Ovary (tissue), 9 donors: ENCODE results near the gene TMEM214. TPM values are rescaled to one million over a fixed set of nuclear protein-coding genes. Genes with fewer than 3 reads are reported as not detected.

Source experiments
- DNase-seq, 5 donors: peaks; one replicate each; pipeline ENCODE4 v3.0.0-alpha.2; 2019 to 2020
- H3K27ac ChIP-seq, 2 donors: fragments of 200-600 bp; one replicate each; pipeline versions ENCODE4 v1.5.1 to v1.8.0; 2019 to 2022
- H3K27me3 ChIP-seq: fragments of 200-600 bp; one replicate; pipeline ENCODE4 v1.8.0; 2022
- H3K36me3 ChIP-seq: fragments of 200-600 bp; sonication (generic); one replicate; pipeline ENCODE4 v1.5.1; 2019
- H3K4me1 ChIP-seq: one replicate; pipeline ENCODE4 v1.8.1; 2013; ENCODE audit warnings: mild to moderate bottlenecking, moderate library complexity; ENCODE audit not compliant: insufficient read depth
- H3K4me3 ChIP-seq: fragments of 200-600 bp; sonication (generic); one replicate; pipeline ENCODE4 v1.5.1; 2017
- H3K9me3 ChIP-seq, 2 donors: fragments of 200-600 bp in 1 of 2; sonication (generic) in 1 of 2; one replicate each; pipeline versions ENCODE4 v1.5.1 to v1.8.1; 2013 to 2019; ENCODE audit warnings: mild to moderate bottlenecking in 1 of 2, moderate library complexity in 1 of 2
- EP300 ChIP-seq: sonication (generic); formaldehyde crosslinking; IDR thresholded peaks from one replicate; pipeline ENCODE4 v1.6.1; 2017; ENCODE audit warnings: antibody characterized with exemption
- POLR2A ChIP-seq: fragments of 450-650 bp; IDR thresholded peaks from one replicate; pipeline ENCODE4 v1.6.1; 2017; ENCODE audit warnings: antibody characterized with exemption, mild to moderate bottlenecking, moderate library complexity
- WGBS, 3 donors: extraction: QIAGEN DNeasy Blood & Tissue Kit in 1 of 3; methylation state at CpG; one replicate each; pipeline versions ENCODE4 v1.1.5 to v1.1.7; 2013 to 2017; 5-methylcytosine and 5-hydroxymethylcytosine counted together
- intact Hi-C, 4 donors: fragments of 100-400 bp; cut with DNase I; formaldehyde crosslinking; loops; one replicate each; pipeline versions ENCODE4 v1.11.0 to v1.15.1; 2022 to 2023
- polyA plus RNA-seq, 2 donors: library from polyadenylated mRNA; stranded (reverse); fragments of 200-250 nt in 1 of 2; fragments of 350-450 nt in 1 of 2; fragmentation: Illumina TruSeq in 1 of 2; extraction: RNeasy Lipid Tissue Mini Kit (QIAGEN cat#74804) in 1 of 2; gene quantifications; one replicate each; pipeline ENCODE4 v1.2.3, GENCODE V29; 2013 to 2014
- total RNA-seq, 7 donors: library from RNA; depleted of rRNA in 2 of 7; stranded (reverse); fragments of >200 nt in 2 of 7; fragmentation: NEBNext Ultra II Directional in 3 of 7; extraction: Animal tissue kit (Norgen Biotek cat#: 25700) in 3 of 7; gene quantifications; one replicate each; pipeline versions ENCODE4 v1.1.0 to v1.2.4, GENCODE V29; 2016 to 2023
- TF ChIP-seq, protein P1 (sequence below), 3 donors: fragments of 450-650 bp in 2 of 3; fragments of 200-600 bp in 1 of 3; IDR thresholded peaks; one replicate each; pipeline versions ENCODE4 v1.5.1 to v1.8.0; 2016 to 2022; ENCODE audit warnings: antibody characterized with exemption in 3 of 3, mild to moderate bottlenecking in 1 of 3
- donor health status: DM: no; HTN: no; CAD: no; lungs with moderate emphysema.
- donor health status: DM: no; HTN: no; CAD: no.
- donor health status: Bipolar disorder and iron deficiency.
- donor health status: DM: yes; HTN: yes; CAD: no.
- donor health status: DM: no; HTN: no; CAD: no.
- donor health status: DM: yes; HTN: yes; CAD: no.

TMEM214 gene
- total and polyA plus RNA-seq, 9 donors, result 26.5 to 101 (median 67.1) TPM

DNA sequence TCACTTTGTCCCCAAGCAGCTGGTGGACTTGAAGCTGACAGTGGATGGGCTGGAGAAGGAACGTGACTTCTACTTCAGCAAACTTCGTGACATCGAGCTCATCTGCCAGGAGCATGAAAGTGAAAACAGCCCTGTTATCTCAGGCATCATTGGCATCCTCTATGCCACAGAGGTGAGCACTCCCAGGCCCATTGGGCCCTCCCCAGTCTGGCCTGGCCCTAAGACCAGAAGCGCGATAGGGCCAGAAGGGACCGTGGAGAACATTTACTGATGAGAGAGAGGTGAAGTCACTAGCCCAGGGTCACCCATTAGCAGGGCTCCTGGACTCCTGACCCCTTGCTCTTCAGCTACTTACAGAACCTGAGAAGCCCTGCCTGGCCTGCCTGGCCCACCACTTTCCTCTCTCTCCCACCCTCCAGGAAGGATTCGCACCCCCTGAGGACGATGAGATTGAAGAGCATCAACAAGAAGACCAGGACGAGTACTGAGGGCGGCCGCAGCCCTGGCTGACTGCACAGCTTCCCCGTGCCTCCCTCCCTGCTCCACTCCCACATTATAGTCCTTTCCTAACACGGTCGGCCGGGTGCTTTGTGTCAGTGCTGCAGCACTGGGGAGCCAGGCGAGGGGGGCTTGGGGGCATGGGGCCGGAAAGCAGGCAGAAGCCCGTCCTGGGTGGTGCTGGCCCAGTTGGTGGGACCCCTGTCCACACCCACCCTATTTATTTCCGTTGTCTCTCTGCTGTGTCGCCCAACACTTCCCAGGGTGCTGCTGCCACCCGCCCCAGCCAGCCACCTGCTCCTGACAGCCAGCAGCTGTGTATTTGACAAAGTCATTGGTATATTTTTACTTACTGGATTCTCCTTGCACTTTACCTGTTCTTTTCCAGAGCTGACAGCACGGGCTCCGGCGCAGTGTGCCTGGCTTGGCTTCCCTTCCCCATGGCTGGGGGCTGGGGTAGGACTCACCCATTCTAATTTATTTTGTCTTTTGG lies 6.6 kb upstream of the TMEM214 start:
- 80 to 84% (median 84%) methylated on average over 24 of the region's 24 CpGs for WGBS, 3 donors
- TF ChIP-seq, protein P1, sequence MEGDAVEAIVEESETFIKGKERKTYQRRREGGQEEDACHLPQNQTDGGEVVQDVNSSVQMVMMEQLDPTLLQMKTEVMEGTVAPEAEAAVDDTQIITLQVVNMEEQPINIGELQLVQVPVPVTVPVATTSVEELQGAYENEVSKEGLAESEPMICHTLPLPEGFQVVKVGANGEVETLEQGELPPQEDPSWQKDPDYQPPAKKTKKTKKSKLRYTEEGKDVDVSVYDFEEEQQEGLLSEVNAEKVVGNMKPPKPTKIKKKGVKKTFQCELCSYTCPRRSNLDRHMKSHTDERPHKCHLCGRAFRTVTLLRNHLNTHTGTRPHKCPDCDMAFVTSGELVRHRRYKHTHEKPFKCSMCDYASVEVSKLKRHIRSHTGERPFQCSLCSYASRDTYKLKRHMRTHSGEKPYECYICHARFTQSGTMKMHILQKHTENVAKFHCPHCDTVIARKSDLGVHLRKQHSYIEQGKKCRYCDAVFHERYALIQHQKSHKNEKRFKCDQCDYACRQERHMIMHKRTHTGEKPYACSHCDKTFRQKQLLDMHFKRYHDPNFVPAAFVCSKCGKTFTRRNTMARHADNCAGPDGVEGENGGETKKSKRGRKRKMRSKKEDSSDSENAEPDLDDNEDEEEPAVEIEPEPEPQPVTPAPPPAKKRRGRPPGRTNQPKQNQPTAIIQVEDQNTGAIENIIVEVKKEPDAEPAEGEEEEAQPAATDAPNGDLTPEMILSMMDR (IDR thresholded peaks at IDR 0.05), result no peak
- H3K27me3 ChIP-seq, result no peaks in the 10 kb centered on the region
- no peaks in the 10 kb centered on the region for H3K36me3 ChIP-seq
- H3K9me3 ChIP-seq, result no peaks in the 10 kb centered on the region
- intact Hi-C loops, result no loop called here
- H3K4me3 ChIP-seq, result no peak overlapping the region
- H3K4me1 ChIP-seq, result peaks cover 4% of the 10 kb centered on the region
- no peak for DNase-seq
- no peak overlapping the region for H3K27ac ChIP-seq

DNA sequence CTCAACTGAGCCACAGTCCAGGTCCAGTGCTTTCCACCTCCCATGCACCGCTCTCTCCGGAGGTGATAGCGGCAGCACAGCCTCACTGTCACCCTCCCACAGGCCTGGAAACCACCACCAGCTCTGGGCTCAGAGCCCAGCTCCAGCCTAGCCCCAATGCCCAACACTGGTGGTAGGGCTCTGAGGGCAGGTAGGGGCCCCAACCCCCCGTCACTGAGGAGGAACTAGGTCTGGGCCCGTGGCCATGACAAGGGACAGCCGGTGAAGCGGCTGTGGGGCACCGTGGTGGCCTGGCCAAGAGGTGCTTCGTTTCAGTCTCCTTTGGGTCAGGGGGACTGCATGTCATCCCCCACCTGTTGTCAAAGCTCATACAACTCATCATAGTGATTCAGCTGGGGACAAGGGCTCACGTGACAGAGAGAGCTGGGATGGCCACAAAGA lies 5.5 kb upstream of the TMEM214 start:
- Histone ChIP-seq H3K27ac (no peak overlapping the region), H3K4me3 (no peak overlapping the region), H3K4me1 (no peaks in the 10 kb centered on the region), H3K9me3 (no peaks in the 10 kb centered on the region), H3K27me3 (no peaks in the 10 kb centered on the region), H3K36me3 (no peaks in the 10 kb centered on the region)
- WGBS, 3 donors, result 83 to 90% (median 87%) methylated on average over 10 of the region's 10 CpGs
- TF ChIP-seq, protein P1 (IDR thresholded peaks at IDR 0.05), result no peak
- TF ChIP-seq EP300 (no peak), POLR2A (no peak)
- intact Hi-C loops, result no loop called here
- DNase-seq, result no peak

DNA sequence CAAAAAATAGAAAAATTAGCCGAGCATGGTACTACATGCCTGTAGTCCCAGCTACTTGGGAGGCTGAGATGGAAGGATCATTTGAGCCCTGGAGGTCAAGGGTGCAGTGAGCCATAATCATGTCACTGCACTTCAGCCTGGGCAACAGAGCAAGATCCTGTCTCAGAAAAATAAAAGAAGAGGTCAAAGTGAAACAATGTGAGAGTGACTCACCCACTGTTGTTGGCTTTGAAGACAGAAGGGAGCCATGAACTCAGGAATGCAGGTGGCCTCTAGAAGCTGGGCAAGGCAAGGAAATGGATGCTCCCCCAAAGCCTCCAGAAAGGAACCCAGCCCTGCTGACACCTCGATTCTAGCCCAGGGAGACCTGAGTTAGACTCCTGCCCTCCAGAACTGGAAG lies 3.7 kb upstream of the TMEM214 start:
- TF ChIP-seq EP300 (no peak), POLR2A (no peak)
- intact Hi-C loops, result no loop called here
- Histone ChIP-seq H3K4me3 (no peak overlapping the region), H3K9me3 (no peaks in the 10 kb centered on the region), H3K4me1 (peaks cover under 1% of the 10 kb centered on the region), H3K27me3 (no peaks in the 10 kb centered on the region), H3K36me3 (no peaks in the 10 kb centered on the region), H3K27ac (no peak overlapping the region)
- 86 to 92% (median 91%) methylated on average over 2 of the region's 2 CpGs for WGBS, 3 donors
- DNase-seq, result no peak

DNA sequence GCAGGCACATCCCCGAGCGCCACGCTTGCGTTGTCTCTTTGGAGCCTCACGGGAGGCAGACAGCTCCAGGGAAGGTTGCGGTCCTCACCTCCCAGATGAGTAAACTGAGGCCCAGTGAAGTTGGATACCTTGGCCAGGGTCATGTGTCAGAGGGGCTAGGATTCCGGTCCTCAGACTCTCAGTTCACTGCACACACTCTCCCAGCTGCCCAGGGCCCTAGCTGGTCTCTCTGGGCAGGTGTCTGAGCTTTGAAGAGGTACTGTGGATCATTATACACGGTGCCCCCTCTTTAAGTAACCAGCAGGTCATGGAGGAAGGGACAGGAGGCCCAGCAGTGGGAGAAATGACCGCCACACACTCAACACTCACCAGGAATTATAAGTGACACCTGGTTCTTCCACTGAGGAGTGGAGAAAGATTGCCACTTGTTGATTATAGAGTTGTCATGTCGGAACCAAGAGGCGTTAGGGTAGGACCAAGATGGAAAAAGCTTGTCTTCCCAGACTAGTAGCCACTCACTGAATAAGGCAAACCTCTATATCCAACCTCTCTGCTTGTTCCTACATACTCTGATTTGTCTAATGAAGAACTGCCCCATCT lies 588 bp downstream of the TMEM214 start:
- Histone ChIP-seq H3K27me3 (no peaks in the 10 kb centered on the region), H3K27ac (peak overlapping the region; percentile 64 to 72), H3K4me1 (peaks cover 2% of the 10 kb centered on the region), H3K9me3 (no peaks in the 10 kb centered on the region), H3K36me3 (no peaks in the 10 kb centered on the region), H3K4me3 (peak overlapping the region; percentile 86)
- DNase-seq, result no peak
- no peak for TF ChIP-seq POLR2A
- no peak for TF ChIP-seq EP300
- TF ChIP-seq, protein P1 (IDR thresholded peaks at IDR 0.05), result no peak
- WGBS, 3 donors, result 5 to 13% (median 6%) methylated on average over 5 to 11 of the region's 11 CpGs
- intact Hi-C loops, result loop anchor here in 2 of 4 donors (10.0 kb wide), 1 partner anchor 51 kb away; the partner anchor contains the start of gene KHK (in 2 of the 2)
